GM12878 (cell line): Measurements from ENCODE around the gene BAZ2B.

Experiments used
- CREM ChIP-seq: IDR thresholded peaks from 2 replicates; pipeline ENCODE4 v1.6.1; 2014; ENCODE audit warnings: antibody characterized with exemption, low read depth
- CTCF ChIP-seq, 3 experiments: IDR thresholded peaks in 2 of 3; conservative IDR thresholded peaks in 1 of 3; 2 replicates each; pipeline ENCODE4 v1.5.1; 2011; ENCODE audit warnings: low read depth in 3 of 3, low read length in 3 of 3, mild to moderate bottlenecking in 3 of 3, control low read depth in 2 of 3, moderate library complexity in 2 of 3, inconsistent platforms in 1 of 3, mixed read lengths in 1 of 3; ENCODE audit not compliant: control insufficient read depth in 2 of 3, insufficient read depth in 1 of 3; ENCODE audit errors: extremely low read depth in 1 of 3
- EGR1 ChIP-seq, 2 experiments: IDR thresholded peaks; 1 replicate in 1 of 2; 2 replicates in 1 of 2; pipeline ENCODE4 v1.6.1; 2011 to 2012; ENCODE audit warnings: low read depth in 2 of 2, low read length in 2 of 2, borderline replicate concordance in 1 of 2, mild to moderate bottlenecking in 1 of 2, moderate library complexity in 1 of 2
- EZH2 ChIP-seq: IDR thresholded peaks from 2 replicates; pipeline ENCODE4 v1.6.1; 2012; ENCODE audit warnings: low read depth, mild to moderate bottlenecking, control low read depth, inconsistent platforms, low read length, borderline replicate concordance; ENCODE audit not compliant: control insufficient read depth
- NFYB ChIP-seq: IDR thresholded peaks from 2 replicates; pipeline ENCODE4 v1.6.1; 2011; ENCODE audit warnings: low read depth, mild to moderate bottlenecking, low read length, improper control_type of control experiment, moderate library complexity; ENCODE audit not compliant: insufficient read depth
- POLR2A ChIP-seq: IDR thresholded peaks from 2 replicates; pipeline ENCODE4 v1.6.1; 2011; ENCODE audit warnings: low read depth, mild to moderate bottlenecking, low read length
- SIN3A ChIP-seq: IDR thresholded peaks from 2 replicates; pipeline ENCODE4 v1.6.1; 2012; ENCODE audit warnings: low read depth, low read length, improper control_type of control experiment
- TAF1 ChIP-seq: IDR thresholded peaks from 2 replicates; pipeline ENCODE4 v1.6.1; 2011; ENCODE audit warnings: mild to moderate bottlenecking, low read depth, low read length, borderline replicate concordance
- TARDBP ChIP-seq: IDR thresholded peaks from 2 replicates; pipeline ENCODE4 v1.6.1; 2016; ENCODE audit warnings: borderline replicate concordance
- ZBTB4 ChIP-seq: fragments of 450-650 bp; formaldehyde crosslinking; IDR thresholded peaks from 2 replicates; pipeline ENCODE4 v1.4.0; 2022; ENCODE audit warnings: mild to moderate bottlenecking, moderate library complexity
- ZNF687 ChIP-seq: fragments of 450-650 bp; IDR thresholded peaks from 2 replicates; pipeline ENCODE4 v1.6.1; 2017; ENCODE audit warnings: mild to moderate bottlenecking, moderate library complexity

GRCh38 chr2:159449504-159450124 is 166.7 kb downstream of the BAZ2B start:
- no peak for TF ChIP-seq ZNF687
- no peak for TF ChIP-seq EZH2
- no peak for TF ChIP-seq ZBTB4 (CRISPR knock-in tag)
- no peak for TF ChIP-seq EGR1 (IDR thresholded peaks at IDR 0.05; ENCODE audit: borderline replicate concordance in 1 of 2, low read depth in 2 of 2, low read length in 2 of 2)
- TF ChIP-seq TAF1: no peak
- no peak for TF ChIP-seq TARDBP
- no peak for TF ChIP-seq NFYB
- no peak for TF ChIP-seq POLR2A
- TF ChIP-seq SIN3A: no peak
- TF ChIP-seq CTCF (IDR thresholded peaks at IDR 0.05 in 2 of 3, conservative IDR thresholded peaks at IDR 0.05 in 1 of 3; ENCODE audit: control insufficient read depth in 2 of 3, extremely low read depth in 1 of 3, insufficient read depth in 1 of 3, low read depth in 3 of 3, low read length in 3 of 3): no peak
- TF ChIP-seq CREM: no peak
